H1 (cell line): ENCODE results near the gene SMARCD2. TPM values are rescaled to one million over a fixed set of nuclear protein-coding genes. Genes with fewer than 3 reads are reported as not detected.

ENCODE experiments used
- EZH2 ChIP-seq: fragments of 200-600 bp; sonication (generic); IDR thresholded peaks from 2 replicates; pipeline ENCODE4 v1.7.1; 2012; ENCODE audit warnings: low read depth, mild to moderate bottlenecking, moderate library complexity, low read length, inconsistent platforms; ENCODE audit not compliant: severe bottlenecking
- GABPA ChIP-seq: IDR thresholded peaks from 2 replicates; pipeline ENCODE4 v1.6.1; 2011; ENCODE audit warnings: mild to moderate bottlenecking, low read length, moderate library complexity, borderline replicate concordance; ENCODE audit not compliant: insufficient read depth
- SAP30 ChIP-seq: fragments of 300-600 bp; sonication (generic); IDR thresholded peaks from 2 replicates; pipeline ENCODE4 v1.7.1; 2012; ENCODE audit warnings: low read length, moderate library complexity, mild to moderate bottlenecking, inconsistent platforms; ENCODE audit not compliant: insufficient read depth, insufficient replicate concordance
- SIN3A ChIP-seq, 2 experiments: IDR thresholded peaks in 1 of 2; conservative IDR thresholded peaks in 1 of 2; 2 replicates each; pipeline ENCODE4 v1.6.1; 2011 to 2012; ENCODE audit warnings: low read length in 2 of 2, improper control_type of control experiment in 1 of 2, low read depth in 1 of 2, mild to moderate bottlenecking in 1 of 2
- SRF ChIP-seq: IDR thresholded peaks from 2 replicates; pipeline ENCODE4 v1.6.1; 2011; ENCODE audit warnings: mild to moderate bottlenecking, low read depth, low read length, moderate library complexity
- TCF12 ChIP-seq: IDR thresholded peaks from 2 replicates; pipeline ENCODE4 v1.6.1; 2011; ENCODE audit warnings: low read depth, mild to moderate bottlenecking, low read length
- polyA plus RNA-seq, 7 experiments: library from polyadenylated mRNA; depleted of rRNA in 3 of 7; stranded (reverse) in 5 of 7; unstranded in 2 of 7; fragments of >200 nt in 5 of 7; fragments of 200-250 nt in 2 of 7; gene quantifications; 1 replicate in 5 of 7; 2 replicates in 1 of 7; 4 replicates in 1 of 7; pipeline versions ENCODE4 v1.2.1 to v1.2.3, GENCODE V29; 2011 to 2013; ENCODE audit warnings: missing spikeins in 2 of 7, mixed read lengths in 2 of 7
- total RNA-seq: library from RNA; stranded (reverse); fragmentation: NEBNext Ultra II Directional; extraction: Animal tissue kit (Norgen Biotek cat#: 25700); gene quantifications from 2 replicates; pipeline ENCODE4 v1.2.1, GENCODE V29; 2021
- TF ChIP-seq, protein P1 (sequence below): fragments of 300-600 bp; sonication (generic); IDR thresholded peaks from 2 replicates; pipeline ENCODE4 v1.7.1; 2012; ENCODE audit warnings: low read length, moderate library complexity, mild to moderate bottlenecking, inconsistent platforms; ENCODE audit not compliant: insufficient replicate concordance
- TF ChIP-seq, protein P2 (sequence below), 3 experiments: IDR thresholded peaks; 1 replicate in 2 of 3; 2 replicates in 1 of 3; pipeline versions ENCODE4 v1.5.1 to v1.6.1; 2011; ENCODE audit warnings: low read length in 3 of 3, mild to moderate bottlenecking in 3 of 3, inconsistent platforms in 2 of 3, low read depth in 1 of 3, moderate library complexity in 1 of 3; ENCODE audit not compliant: insufficient read depth in 1 of 3; ENCODE audit errors: control extremely low read depth in 1 of 3

The SMARCD2 gene
- total and polyA plus RNA-seq, 2 of the 8 experiments (the other 6 are each of a cell fraction or from before 2014, with no cell fraction given) = 90.0 to 92.2 TPM

DNA sequence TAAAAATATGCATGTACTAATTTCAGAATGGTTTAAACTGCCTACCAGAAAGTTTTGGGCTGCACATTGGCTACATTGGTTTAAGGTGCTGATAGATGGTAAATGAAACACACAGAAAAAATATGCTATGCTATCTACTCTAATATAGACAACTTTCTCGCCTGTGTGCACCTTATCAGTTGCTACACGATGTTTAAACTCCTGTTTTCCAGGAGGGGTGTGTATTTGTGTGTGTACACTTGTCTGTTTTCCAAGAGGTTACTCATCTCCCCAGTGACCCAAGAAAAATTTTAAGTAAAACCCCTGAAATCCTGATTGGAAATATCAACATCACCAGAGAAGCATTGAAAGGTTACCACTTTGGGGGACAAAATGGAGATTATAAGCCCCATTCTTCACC lies 36.9 kb downstream of the SMARCD2 start (continued):
- no peak for TF ChIP-seq GABPA
- no peak for TF ChIP-seq TCF12
- no peak for TF ChIP-seq SAP30
- TF ChIP-seq SIN3A (conservative IDR thresholded peaks at IDR 0.05 in 1 of 2, IDR thresholded peaks at IDR 0.05 in 1 of 2; ENCODE audit: low read depth in 1 of 2, low read length in 2 of 2) = no peak
- no peak for TF ChIP-seq EZH2
- TF ChIP-seq, protein P1, sequence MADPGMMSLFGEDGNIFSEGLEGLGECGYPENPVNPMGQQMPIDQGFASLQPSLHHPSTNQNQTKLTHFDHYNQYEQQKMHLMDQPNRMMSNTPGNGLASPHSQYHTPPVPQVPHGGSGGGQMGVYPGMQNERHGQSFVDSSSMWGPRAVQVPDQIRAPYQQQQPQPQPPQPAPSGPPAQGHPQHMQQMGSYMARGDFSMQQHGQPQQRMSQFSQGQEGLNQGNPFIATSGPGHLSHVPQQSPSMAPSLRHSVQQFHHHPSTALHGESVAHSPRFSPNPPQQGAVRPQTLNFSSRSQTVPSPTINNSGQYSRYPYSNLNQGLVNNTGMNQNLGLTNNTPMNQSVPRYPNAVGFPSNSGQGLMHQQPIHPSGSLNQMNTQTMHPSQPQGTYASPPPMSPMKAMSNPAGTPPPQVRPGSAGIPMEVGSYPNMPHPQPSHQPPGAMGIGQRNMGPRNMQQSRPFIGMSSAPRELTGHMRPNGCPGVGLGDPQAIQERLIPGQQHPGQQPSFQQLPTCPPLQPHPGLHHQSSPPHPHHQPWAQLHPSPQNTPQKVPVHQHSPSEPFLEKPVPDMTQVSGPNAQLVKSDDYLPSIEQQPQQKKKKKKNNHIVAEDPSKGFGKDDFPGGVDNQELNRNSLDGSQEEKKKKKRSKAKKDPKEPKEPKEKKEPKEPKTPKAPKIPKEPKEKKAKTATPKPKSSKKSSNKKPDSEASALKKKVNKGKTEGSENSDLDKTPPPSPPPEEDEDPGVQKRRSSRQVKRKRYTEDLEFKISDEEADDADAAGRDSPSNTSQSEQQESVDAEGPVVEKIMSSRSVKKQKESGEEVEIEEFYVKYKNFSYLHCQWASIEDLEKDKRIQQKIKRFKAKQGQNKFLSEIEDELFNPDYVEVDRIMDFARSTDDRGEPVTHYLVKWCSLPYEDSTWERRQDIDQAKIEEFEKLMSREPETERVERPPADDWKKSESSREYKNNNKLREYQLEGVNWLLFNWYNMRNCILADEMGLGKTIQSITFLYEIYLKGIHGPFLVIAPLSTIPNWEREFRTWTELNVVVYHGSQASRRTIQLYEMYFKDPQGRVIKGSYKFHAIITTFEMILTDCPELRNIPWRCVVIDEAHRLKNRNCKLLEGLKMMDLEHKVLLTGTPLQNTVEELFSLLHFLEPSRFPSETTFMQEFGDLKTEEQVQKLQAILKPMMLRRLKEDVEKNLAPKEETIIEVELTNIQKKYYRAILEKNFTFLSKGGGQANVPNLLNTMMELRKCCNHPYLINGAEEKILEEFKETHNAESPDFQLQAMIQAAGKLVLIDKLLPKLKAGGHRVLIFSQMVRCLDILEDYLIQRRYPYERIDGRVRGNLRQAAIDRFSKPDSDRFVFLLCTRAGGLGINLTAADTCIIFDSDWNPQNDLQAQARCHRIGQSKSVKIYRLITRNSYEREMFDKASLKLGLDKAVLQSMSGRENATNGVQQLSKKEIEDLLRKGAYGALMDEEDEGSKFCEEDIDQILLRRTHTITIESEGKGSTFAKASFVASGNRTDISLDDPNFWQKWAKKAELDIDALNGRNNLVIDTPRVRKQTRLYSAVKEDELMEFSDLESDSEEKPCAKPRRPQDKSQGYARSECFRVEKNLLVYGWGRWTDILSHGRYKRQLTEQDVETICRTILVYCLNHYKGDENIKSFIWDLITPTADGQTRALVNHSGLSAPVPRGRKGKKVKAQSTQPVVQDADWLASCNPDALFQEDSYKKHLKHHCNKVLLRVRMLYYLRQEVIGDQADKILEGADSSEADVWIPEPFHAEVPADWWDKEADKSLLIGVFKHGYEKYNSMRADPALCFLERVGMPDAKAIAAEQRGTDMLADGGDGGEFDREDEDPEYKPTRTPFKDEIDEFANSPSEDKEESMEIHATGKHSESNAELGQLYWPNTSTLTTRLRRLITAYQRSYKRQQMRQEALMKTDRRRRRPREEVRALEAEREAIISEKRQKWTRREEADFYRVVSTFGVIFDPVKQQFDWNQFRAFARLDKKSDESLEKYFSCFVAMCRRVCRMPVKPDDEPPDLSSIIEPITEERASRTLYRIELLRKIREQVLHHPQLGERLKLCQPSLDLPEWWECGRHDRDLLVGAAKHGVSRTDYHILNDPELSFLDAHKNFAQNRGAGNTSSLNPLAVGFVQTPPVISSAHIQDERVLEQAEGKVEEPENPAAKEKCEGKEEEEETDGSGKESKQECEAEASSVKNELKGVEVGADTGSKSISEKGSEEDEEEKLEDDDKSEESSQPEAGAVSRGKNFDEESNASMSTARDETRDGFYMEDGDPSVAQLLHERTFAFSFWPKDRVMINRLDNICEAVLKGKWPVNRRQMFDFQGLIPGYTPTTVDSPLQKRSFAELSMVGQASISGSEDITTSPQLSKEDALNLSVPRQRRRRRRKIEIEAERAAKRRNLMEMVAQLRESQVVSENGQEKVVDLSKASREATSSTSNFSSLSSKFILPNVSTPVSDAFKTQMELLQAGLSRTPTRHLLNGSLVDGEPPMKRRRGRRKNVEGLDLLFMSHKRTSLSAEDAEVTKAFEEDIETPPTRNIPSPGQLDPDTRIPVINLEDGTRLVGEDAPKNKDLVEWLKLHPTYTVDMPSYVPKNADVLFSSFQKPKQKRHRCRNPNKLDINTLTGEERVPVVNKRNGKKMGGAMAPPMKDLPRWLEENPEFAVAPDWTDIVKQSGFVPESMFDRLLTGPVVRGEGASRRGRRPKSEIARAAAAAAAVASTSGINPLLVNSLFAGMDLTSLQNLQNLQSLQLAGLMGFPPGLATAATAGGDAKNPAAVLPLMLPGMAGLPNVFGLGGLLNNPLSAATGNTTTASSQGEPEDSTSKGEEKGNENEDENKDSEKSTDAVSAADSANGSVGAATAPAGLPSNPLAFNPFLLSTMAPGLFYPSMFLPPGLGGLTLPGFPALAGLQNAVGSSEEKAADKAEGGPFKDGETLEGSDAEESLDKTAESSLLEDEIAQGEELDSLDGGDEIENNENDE = no peak
- TF ChIP-seq, protein P2, sequence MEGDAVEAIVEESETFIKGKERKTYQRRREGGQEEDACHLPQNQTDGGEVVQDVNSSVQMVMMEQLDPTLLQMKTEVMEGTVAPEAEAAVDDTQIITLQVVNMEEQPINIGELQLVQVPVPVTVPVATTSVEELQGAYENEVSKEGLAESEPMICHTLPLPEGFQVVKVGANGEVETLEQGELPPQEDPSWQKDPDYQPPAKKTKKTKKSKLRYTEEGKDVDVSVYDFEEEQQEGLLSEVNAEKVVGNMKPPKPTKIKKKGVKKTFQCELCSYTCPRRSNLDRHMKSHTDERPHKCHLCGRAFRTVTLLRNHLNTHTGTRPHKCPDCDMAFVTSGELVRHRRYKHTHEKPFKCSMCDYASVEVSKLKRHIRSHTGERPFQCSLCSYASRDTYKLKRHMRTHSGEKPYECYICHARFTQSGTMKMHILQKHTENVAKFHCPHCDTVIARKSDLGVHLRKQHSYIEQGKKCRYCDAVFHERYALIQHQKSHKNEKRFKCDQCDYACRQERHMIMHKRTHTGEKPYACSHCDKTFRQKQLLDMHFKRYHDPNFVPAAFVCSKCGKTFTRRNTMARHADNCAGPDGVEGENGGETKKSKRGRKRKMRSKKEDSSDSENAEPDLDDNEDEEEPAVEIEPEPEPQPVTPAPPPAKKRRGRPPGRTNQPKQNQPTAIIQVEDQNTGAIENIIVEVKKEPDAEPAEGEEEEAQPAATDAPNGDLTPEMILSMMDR (IDR thresholded peaks at IDR 0.05; ENCODE audit: control extremely low read depth in 1 of 3, insufficient read depth in 1 of 3, low read depth in 1 of 3, low read length in 3 of 3) = no peak
- no peak for TF ChIP-seq SRF
